Forelimb muscle (tissue), 1 donor: ENCODE data around the gene CADM4. TPM values are rescaled to one million over a fixed set of nuclear protein-coding genes. Genes with fewer than 3 reads are reported as not detected.
"Not testable (repeated sequence)": the region's sequence is repeated elsewhere in the genome, so short reads cannot be mapped to it uniquely, and the experiment has no call there.

ENCODE experiments used
- DNase-seq: peaks from one replicate; pipeline ENCODE4 v3.0.0-alpha.2; 2013; ENCODE audit warnings: low read depth
- polyA plus RNA-seq: library from polyadenylated mRNA; unstranded; fragments of 120-200 nt; gene quantifications from one replicate; pipeline ENCODE4 v1.2.1, GENCODE V29; 2013; ENCODE audit not compliant: insufficient read length

The CADM4 gene
- polyA plus RNA-seq, 1 donor = 7.0 TPM

DNA sequence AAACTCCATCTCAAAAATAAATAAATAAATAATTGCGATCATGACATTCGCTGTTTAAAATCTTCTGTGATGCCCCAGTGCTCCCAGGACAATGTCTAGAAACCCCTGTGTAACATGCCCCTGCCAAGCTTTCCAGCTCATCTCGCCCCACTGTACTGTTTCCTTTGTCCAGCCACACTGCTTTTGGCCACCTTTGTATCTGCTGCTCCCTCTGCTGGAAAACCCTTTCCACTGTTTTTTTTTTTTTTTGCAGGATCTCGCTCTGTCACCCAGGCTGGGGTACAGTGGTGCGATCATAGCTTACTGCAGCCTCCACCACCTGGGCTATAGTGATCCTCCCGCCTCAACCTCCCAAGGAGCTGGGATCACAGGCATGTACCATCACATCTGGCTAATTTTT is 22.8 kb upstream of the CADM4 start:
- no peak for DNase-seq

DNA sequence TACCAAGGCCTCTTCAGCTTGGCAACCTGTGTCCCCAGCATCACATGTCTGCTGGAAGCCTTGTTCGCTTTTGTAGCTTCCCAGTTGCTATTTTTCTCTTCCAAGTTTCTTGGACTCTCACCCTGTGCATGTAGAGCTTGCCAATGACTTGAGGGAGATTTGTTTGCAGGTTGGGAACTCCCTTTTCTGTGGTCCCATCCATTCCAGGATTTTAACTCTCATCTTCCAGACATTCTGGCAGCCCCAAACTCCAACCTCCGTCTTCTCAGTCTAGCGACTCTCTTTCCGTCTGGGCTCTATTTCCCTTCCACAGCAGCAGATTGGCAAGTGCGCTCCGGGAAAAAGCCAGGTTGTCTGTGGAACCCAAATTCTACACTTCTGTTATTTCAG is 21.3 kb upstream of the CADM4 start:
- no peak for DNase-seq

DNA sequence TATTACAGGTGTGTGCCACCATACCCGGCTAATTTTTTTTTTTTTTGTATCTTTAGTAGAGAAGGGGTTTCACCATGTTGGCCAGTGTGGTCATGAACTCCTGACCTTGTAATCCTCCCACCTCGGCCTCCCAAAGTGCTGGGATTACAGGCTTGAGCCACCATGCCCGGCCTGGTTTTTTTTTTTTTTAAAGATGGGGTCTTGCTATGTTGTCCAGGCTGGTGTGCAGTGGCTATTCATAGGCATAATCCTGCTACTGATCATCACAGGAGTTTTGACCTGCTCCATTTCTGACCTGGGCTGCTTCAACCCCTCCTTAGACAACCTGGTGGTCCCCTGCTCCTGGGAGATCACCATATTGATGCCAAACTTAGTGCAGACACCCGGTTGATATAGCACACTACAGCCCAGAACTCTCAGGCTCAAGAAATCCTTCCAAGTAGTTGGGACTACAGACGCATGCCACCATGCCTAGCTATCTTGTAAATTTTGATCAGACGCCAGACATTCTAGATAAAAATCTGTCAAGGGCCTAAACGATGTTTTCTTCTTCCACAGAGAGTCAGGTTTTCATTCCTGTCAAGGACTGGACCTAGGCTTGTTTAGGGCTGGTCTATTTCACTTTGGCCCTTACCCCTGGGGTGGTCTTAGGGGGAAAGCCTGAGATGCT is 20.8 kb upstream of the CADM4 start:
- DNase-seq = no peak

DNA sequence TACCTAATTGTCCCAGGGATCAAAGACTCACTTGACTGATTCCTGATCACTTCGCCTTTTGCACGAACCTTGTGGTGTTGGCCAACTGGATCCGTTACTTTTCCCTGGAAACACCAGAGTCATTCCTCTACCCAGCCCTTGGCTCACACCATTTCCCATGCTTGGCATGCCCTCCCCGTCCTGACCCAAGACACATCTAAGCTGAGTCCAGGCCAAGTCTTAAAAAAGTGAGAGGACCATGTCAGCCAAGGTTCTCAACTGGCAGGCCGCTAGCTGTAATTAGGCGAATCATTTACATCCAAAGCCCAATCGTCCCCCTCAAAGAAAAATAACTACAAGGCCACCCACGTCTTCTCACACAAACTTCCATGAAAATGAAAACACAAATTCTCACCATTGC is 18.8 kb upstream of the CADM4 start:
- no peak for DNase-seq

DNA sequence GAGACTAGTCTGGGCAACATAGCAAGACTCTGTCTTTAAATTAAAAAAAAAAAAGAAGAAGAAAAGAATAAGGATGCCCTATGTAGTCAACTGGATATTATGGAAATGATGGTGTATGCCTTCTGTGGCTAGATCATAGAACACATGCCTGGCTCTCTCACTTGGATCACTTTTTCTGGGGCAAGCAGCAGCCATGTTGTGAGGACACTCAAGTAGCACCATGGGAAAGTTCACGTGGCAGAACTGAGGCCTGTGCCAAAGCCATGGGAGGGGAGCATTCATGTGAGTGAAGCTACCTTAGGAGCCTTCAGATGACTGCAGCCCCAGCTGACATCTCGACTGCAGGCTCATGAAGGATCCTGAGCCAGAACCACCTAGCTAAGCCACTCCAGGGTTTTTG is 18.4 kb upstream of the CADM4 start:
- no peak for DNase-seq

DNA sequence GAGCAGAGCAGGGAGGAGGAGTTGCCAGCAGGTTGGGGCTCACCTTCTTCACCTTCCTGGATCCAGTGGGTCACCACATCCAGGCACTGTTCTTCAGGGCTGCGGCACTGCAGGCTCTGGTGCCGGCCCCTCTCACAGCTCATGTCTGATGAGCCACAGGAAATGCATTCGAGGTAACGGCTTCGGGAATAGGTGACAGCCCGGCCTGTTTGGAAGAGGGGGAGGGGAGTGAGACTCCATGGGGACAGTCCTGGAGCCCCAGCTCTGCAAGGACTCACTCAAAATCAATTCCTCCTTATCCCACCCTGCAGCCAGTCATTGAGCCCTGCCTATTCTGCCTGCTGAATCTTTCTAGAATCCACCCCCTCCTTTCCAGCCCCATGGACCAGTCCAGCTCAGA is 16.8 kb upstream of the CADM4 start:
- no peak for DNase-seq

DNA sequence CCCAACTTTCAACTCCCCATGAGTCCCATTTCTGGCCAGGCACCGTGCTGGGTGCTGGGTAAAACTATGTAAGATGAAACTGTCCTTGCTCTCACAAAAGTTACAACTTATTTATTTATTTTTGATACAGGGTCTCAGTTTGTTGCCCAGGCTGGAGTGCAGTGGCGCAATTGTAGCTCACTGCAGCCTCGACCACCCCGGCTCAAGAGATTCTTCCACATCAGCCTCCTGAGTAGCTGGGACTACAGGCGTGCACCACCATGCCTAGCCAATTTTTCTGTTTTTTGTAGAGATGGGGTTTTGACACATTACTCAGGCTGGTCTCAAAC is 12.9 kb upstream of the CADM4 start:
- no peak for DNase-seq

DNA sequence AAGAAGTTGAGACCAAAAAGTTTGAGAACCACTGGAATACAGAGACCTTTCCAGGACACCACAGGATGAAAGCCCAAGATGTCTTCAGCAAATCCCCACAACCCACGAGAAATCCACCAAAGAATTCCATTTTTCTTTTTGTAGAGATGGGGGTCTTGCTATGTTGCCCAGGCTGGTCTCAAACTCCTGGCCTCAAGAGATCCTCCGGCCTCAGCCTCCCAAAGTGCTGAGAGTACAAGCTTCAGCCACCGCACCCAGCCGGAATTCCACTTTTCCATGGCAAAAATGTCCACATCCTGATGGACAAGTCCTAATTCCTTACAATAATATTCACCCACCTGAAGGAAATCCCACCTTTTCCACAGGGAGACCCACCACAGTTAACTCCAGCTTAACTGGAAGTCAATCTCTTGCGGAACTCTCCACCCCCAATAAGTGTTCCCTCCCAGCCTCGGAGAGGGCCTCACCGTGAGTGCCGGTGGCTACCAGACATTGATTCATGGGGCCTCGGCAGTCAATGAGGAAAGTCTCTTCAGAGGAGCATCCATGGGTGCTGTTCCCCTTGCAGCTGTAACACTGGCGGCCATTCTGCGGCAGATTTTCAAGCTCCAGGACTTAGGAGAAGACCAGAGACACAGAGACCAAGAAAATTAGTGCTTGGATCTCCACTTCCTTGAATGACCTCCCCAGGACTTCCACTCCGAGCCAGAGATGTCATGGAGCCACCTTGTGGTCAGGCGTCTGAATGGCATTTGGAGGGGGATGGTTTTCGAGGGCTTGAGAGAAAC is 12.3 kb upstream of the CADM4 start:
- DNase-seq = no peak

DNA sequence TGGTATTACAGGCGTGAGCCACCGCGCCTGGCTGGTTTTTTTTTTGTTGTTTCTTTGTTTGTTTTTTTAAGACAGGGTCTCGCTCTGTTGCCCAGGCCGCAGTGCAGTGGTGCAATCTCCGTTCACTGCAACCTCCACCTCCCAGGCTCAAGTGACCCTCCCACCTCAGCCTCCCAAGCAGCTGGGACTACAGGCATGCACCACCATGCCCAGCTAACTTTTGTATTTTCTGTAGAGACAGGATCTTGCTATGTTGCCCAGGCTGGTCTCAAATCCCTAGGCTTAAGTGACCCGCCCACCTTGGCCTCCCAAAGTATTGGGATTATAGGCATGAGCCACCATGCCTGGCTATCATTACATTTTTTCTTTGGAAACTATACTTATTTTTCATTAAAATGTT is 10.6 kb upstream of the CADM4 start:
- DNase-seq = not testable (repeated sequence)

DNA sequence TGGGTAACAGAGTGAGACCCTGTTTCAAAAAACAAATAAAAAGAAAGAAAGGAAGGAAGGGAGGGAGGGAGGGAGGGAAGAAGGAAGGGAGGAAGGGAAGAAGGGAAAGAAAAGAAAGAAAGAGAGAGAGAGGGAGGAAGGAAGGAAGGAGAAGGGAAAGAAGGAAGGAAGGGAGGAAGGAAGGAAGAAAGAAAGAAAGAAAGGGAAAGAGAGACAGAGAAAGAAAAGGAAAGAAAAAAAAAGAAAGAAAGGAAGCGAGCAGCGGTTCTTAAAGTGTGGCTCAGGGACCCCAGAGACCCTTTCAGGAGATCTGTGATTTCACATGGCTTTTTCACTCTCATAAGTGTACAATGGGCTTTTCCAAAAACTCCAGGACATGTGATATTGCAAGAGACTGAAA is 9.9 kb upstream of the CADM4 start:
- no peak for DNase-seq

DNA sequence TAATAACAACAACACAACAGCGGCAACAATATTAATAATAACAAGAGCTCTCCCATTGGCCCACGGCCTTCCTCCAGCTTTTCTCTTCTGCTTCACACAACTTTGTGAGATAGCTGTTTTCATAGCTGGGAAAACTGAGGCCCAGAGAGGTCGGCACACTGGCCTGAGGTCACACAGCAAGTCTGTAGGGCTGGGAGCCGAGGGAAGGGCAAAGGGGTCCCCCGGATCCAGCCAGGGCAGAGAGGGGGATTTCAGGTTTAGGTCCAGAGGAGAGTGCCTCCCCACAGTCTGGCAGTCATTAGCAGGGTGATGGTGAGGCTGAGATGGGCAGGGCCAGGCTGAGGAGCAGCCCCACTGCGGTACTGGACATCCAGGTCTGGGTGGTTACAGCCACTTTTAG is 9.0 kb upstream of the CADM4 start:
- DNase-seq = no peak

DNA sequence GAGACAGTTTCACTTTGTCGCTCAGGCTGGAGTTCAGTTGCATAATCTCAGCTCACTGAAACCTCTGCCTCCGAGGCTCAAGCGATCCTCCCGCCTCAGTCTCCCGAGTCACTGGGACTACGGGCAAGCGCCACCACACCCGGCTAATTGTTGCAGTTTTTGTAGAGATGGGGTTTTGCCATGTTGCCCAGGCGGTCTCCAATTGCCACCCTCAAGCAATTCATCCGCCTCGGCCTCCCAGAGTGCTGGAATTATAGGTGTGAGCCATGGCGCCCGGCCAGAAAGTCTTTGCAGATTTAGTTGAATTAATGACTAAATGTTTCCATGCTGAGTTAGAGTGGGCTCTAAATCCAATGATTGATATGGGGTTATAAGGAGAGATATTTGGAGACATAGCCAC is 4.5 kb upstream of the CADM4 start:
- no peak for DNase-seq

DNA sequence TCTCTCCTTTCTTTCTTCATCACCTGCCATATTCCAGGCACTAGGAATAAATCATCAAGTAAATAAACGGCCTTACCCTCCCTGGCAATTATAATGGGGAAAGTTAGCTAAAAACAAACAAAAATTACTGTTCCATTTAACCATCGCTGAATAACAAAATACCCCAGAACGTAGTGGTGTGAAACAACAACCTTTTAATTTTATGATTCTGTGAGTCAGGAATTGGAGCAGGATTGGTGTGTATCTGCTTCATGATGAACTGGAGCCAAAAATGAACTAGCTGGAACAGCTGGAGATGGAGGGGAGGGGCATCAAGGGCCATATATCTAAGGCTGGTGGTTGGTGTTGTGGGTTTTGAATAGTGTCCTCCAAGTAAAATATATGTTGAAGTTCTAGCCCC is 3.7 kb upstream of the CADM4 start:
- no peak for DNase-seq

DNA sequence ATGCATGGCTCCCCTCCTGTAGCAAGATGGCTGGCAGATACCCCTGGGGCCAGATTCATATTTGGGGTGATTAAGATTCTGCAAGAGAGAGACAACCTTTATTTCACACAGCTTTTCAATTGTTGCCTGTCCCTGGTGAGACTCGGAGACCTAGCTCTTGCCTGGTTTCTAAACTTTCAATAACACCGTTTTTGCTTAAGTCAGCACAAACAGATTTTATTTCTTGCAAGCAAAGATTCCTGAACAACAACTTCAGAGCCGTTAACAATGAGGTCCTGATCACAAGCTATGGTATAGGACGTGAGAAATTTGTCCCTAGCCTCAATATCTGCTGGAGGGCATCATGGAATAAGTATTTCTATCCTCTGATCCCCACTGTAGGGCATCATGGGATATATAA is 2.9 kb upstream of the CADM4 start:
- no peak for DNase-seq

DNA sequence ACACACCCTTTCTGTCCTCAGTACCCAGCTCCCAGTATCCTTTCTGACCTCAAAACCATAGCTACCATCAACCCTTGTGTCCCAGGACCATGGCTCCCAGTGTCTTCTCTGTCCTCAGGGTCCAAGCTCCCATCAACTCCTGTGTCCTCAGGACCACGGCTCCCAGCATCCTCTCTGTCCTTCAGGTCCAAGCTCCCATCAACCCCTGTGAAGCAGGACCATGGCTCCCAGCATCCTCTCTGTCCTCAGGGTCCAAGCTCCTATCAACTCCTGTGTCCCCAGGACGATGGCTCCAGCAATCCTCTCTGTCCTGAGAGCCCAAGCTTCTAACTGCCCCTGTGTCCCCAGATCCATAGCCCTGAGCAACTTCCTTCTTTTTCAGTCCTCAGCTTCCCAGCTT is 1.7 kb upstream of the CADM4 start:
- no peak for DNase-seq

DNA sequence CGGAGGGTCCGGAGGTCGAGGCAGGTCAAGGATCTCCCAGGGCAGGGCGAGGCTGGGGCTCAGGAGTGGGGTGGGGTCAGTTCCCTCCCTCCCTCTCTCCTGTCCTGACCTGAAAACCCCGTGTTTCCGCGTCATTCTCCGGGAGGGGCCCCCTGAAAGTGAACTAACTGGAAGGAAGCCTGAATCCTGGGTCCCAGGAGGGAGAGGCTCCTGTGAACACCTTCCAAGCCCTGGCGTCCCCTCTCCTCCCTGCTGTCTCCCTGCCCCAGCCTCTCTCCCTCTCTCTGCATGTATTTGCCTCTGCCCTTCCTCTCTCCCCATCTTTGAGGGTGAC is 741 bp upstream of the CADM4 start:
- no peak for DNase-seq

DNA sequence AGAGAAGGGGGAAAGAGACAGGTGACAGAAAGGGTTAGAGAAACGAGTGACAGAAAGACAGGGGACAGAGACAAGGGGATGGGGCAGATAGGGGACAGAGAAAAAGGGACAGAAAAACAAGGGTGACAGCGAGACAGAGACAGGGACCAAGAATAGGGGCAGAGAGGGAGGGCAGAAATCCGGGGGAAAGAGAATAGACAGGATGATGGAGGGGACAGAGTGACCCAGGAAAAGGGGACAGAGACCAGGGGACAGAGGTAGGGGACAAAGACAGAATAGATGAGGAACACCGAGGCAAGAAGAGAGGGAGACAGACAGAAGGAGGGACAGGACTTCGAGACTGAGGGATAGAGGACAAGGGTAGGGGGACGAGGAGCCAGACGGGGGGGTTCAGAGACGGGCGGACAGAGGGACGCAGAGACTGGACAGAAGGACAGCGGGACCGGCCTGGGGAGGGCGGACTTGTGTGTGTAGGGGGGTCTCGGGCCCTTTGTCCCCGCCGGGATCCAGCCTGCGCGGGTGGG is 593 bp downstream of the CADM4 start:
- no peak for DNase-seq

DNA sequence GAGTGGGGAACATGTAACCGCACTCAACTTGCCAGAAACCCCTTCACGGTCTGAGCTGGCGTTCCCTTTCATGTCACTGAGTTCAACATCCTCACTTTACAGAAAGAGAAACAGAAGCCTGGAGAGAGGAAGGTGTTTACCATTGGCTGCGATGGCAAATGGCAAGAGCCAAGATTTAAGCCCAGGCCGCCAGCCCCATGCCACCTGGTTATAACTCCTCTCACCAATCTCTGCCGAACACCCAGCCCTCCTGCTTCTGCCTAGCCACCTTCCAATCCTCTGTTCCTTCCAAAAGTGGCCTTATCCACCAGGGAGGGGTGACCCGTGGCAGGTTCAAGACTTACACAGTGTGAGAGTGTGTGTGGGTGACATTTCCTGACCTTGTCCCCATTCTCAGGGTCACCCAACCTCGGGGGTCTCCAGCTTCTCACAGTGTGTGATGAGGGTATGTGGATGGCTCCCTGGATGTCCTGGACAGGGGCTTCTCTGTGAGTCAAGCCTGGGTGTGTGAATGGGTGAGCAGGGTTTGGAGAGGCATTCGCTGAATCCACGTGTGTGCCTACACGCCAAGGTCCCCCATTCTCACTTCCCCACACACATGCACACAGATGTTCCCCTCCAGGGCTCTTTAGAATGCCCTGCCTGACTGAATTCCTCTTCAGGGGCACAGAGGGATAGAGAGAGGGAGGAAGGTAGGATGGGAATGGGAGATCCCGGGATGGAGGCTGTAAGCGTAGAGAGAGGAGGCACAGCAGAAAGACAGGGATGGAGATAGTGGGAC is 1.2 kb downstream of the CADM4 start:
- DNase-seq = no peak

DNA sequence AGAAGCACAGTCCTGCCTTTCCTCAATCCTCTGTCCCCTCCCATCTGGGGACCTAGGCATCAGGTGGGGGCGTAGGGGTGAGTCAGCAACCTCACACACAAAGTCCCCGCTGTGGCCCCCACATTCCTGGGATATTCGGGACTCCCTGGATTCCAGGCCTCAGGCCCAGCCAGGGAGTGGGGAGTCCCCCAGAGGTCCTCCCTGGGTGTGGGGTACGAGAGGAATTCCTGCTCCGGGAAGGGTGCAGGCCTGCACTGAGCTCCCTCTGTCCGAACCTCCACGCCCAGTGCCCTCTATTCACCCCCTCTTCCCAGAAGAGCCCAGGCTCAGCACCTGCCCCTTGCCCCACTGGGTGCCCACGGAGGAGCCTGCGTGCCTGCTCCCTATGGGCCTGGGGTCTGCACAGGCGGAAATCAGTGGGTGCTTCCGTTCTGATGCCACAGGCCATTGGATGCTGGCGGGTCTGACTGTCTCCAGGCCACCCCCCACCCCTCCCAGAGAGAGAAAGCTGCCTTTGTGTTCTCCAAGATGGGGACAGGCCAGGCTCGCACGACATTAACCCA is 3.4 kb downstream of the CADM4 start:
- no peak for DNase-seq

DNA sequence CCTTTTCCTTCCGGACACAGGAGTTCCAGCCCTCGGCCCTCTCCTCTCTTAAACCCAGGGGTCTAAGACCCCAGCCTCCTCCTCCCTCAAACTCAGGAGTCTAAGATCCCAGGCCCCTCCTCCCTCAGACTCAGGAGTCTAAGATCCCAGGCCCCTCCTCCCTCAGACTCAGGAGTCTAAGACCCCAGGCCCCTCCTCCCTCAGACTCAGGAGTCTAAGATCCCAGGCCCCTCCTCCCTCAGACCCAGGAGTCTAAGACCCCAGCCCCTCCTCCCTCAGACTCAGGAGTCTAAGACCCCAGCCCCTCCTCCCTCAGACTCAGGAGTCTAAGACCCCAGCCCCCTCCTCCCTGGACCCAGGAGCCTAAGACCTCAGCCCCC is 4.1 kb downstream of the CADM4 start:
- not testable (repeated sequence) for DNase-seq

DNA sequence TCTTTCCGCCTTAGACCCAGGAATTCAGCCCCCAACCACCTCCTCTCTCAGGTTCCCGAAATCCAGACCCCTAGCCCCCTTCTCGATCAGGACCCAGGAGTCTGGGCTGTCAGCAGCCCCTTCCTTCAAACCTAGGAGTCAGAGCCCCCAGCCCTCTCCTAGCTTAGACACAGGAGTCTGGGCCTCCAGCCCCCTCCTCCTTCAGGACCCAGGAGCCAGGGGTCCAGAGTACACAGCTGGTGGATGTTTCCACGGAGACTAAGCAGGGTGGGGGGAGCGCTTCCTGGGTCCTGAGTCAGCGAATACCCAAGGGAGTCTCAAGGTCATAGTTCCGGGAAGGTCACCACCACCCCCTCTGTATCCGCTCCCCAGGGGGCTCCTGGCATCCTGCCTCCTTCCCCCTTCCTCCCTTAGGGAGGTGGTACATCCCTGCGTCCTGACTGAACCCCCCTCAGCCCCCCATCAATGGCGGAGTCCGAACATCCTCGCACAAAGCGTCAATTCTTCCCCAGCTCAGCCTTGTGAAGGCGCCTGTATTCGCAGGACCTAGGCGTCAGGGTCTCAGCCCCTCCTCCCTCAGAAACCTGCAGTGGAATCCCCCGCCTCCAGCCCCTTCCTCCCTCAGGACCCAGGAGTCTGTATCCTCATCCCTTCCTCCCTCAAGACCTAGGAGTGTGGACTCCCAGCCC is 4.6 kb downstream of the CADM4 start:
- no peak for DNase-seq

DNA sequence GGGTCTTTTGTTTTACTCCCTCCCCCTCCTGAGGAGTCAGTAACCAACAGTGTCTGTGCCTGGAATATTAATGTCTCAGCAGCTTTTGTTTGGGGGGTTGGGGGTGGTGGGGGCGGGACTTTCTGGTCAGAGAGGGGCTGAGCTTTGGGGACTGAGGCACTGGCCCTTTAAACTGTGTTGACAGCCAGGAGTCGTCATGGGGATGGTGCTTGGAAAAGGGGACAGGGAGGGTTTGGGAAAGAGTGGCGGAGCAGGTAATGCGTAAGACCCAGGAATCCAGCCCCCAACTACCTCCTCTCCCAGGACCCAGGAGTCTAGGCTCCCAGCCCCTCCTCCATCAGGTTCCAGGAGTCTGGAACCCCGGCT is 5.2 kb downstream of the CADM4 start:
- DNase-seq = no peak
